CD4-positive, alpha-beta T cell treated with Interleukin-15 for 1 hour (primary cell): Measurements from ENCODE around the gene ARF5.
"Not testable (repeated sequence)": the region's sequence is repeated elsewhere in the genome, so short reads cannot be mapped to it uniquely, and the experiment has no call there.

ENCODE experiments used
- DNase-seq: peaks from one replicate; pipeline ENCODE4 v3.0.0-alpha.2; 2020

Gene ARF5

GRCh38 chr7:127588019-127588696, at the start of gene ARF5:
ARF5 (plus strand) TSS chr7:127588411; CDS start chr7:127588499, 88 bp downstream.
- peak; percentile 89 for DNase-seq

- DNase-seq: no peak
Measured at GRCh38 chr7:127539116-127539515, 49.1 kb upstream of the ARF5 start.

GRCh38 chr7:127540461-127540860, 47.8 kb upstream of the ARF5 start:
- not testable (repeated sequence) for DNase-seq

GRCh38 chr7:127541548-127541947, 46.7 kb upstream of the ARF5 start:
- DNase-seq: no peak

- DNase-seq: no peak
Measured at GRCh38 chr7:127546313-127546712, 41.9 kb upstream of the ARF5 start.

DNA sequence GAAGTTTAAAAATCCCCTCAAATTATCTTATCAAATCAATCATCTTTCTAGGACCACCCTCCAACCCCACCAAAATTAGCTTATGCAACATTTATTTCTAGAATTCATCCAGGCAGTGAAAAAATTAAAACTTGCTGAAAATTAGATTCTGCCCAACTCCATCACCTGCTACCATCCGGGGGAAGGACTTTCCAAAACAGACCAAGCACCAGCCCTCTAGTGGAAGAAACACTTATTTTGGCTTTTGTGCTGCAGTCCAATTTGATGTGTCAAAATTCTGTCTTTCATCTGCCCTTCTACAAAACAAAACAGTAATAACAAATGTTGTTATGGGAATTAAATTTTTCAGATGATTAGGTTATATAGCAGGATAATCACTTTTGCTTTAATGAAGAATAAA, 38.0 kb upstream of the ARF5 start:
- no peak for DNase-seq

DNA sequence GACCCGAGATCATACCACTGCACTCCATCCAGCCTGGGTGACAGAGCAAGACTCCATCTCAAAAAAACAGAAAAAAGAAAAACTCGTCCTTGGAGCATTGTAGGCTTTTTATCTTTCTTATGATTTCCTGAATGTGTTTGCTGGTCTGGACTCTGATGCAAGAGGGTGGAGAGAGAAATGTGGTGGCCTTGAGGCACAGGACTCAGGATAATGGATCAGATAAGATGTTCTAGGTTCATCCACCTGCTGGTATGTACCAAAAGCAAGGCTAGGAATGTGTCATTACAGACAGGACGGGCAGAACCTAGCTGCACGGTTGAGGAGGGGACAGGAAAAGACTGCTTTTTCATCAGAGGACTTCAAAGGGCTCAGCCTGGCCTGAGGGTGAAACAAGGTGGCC, 36.3 kb upstream of the ARF5 start:
- DNase-seq: no peak

DNA sequence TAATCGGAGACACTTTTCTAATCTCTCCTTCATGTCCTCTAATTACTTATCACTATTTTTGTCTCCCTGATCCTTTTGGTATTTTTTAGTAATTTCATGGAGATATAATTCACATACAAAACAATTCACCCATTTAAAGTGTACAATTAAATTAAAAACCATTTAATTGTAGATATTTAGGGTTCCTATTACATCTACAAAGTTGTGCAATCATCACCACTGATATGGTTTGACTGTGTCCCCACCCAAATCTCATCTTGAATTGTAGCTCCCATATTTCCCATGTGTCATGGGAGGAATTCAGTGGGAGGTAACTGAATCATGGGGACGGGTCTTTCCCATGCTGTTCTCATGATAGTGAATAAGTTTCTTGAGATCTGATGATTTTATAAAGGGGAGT, 31.8 kb upstream of the ARF5 start:
- no peak for DNase-seq

GRCh38 chr7:127557803-127558202, 30.4 kb upstream of the ARF5 start:
- no peak for DNase-seq

DNA sequence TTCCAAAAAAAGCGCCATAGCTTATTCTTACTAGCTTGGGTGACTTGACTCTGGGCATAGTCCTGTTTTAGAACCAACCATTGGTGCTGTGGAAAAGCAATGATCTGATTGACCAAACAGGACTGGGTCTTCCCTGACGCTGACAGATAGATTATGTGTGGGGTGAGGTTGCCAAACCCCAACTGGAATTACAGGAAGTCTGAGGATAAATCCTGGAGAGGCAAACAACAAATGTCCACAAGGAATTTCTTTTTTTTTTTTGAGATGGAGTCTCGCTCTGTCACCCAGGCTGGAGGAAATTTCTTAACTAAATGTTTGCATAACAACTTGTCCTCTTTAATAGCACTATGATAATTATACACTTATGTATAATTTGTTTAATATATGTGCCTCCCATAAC, 22.0 kb upstream of the ARF5 start:
- DNase-seq: no peak

GRCh38 chr7:127568034-127568433, 20.2 kb upstream of the ARF5 start:
- DNase-seq: not testable (repeated sequence)

- no peak for DNase-seq
Measured at GRCh38 chr7:127571741-127572505, 16.3 kb upstream of the ARF5 start.

GRCh38 chr7:127578036-127578684, 10.1 kb upstream of the ARF5 start:
- no peak for DNase-seq

- DNase-seq: no peak
Measured at GRCh38 chr7:127578711-127579275, 9.4 kb upstream of the ARF5 start.

GRCh38 chr7:127580612-127581011, 7.6 kb upstream of the ARF5 start:
- DNase-seq: no peak

DNA sequence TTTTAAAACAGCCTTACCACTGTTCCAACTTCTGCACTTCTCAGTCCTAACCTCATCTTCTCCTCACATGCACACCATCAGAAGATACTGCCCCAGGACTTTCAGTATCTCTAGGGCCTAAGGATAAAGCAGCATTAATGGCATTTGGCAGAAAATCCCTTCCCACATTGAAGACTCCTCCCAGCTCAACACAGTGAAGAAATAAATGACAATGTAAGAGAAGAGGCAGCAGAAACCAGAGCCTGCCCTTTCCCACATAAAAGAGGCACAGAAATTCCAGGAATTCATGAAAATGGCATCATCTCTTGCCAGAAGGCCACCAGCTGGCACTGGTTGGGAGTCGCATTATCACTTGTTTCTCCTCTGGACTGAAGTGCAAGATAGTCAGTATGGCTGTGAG, 6.5 kb upstream of the ARF5 start:
- no peak for DNase-seq

DNA sequence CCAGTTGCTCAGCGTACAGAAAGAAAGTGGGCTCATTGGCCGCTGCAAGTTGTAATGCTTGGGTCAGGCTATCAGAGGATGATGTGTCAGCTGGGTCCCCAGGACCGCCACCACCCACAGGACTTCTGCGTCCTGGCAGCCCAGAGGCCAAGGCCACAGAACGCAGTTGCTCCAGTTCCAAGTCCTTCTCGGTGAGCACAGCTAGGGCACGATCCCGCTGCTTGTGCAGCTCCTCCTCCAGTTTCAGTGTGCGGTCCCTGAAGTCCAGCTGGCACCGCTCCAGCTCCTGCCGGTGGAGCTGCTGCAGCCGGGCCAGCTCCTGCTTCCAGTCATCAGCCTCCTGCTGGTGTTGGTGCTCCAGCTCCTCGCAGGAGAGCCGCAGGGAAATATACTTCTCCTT, 5.8 kb upstream of the ARF5 start:
- no peak for DNase-seq

GRCh38 chr7:127584648-127585043, 3.6 kb upstream of the ARF5 start:
- no peak for DNase-seq

DNA sequence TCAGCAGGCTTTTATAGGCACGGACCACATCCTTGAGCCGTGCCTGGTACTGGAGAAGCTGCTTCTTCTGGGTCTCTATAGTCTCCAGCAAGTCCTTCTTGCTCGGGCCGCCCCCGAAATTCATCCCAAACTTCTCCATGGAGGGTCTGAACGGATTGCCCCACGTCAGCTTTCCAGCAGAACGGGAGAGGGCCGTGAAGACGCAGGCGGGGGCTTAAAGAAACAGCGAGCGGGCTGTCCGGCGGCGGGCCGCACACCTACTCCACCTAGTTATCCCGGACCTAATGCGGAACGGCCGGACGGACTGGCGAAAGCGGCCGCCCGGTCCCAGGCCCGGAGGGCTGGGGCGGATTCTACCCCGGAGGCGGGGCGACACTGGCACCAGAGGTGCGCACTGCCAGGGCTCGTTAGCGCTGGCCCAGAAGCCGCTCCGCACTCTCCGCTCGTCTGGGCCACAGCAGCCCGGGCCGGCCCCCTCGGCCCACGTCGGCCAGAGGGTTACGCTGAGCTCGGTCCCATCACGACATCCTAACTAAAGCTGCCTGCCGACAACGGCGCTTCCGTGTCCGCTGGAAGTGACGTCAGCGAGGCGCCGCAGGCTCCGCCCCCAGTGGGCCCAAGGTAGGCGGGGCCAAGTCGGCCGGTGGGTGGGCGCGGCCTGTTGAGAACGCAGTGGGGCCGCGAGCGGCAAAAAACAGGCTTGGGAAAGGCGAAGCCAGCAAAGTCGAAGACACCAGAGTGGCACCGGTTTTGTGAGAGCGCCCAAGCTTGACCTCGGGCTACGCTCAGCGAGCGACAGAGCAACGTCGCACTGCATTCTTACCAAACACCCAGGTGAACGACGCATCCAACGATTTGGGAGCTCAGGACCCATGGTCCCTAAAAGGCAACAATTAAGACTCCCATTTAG, 2.9 kb upstream of the ARF5 start, which contains the start of gene GCC1:
Gene GCC1 (minus strand): TSS at position 553 of the 910 bp plus-strand sequence. CDS start 414 bp downstream, at position 139.
- peak; percentile 92 for DNase-seq

DNA sequence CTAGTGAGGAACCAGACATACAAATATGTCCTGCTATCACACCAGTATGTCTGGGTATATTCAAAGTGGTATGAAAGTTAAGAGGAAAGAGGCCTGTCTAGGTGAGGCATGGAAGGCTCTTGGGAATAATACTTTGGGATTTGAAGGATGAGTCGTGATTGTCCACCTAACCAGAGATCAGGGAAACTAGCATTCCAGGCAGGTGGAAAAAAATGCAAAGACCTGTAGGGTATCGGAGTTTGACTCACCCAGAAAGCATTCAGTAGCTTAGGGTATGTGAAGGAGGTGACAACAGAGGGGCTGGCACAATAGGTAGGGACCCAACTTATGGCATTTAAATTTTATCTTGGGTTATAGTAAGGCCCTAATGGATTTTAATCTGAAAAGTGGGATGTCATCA, 1.9 kb upstream of the ARF5 start:
- no peak for DNase-seq

- no peak for DNase-seq
Measured at GRCh38 chr7:127587663-127588018, 570 bp upstream of the ARF5 start.

- DNase-seq: no peak
Measured at GRCh38 chr7:127588697-127589482, 679 bp downstream of the ARF5 start.
